Cerebellar cortex (tissue), 1 donor: ENCODE measurements around the gene LNX1.

ENCODE experiments used
- DNase-seq: peaks from one replicate; pipeline ENCODE4 v3.0.0-alpha.2; 2015; ENCODE audit warnings: low spot score

The LNX1 gene

GRCh38 chr4:53599632-53600031 lies 8.3 kb upstream of the LNX1 start:
- no peak for DNase-seq

GRCh38 chr4:53598901-53599300 lies 7.6 kb upstream of the LNX1 start:
- DNase-seq = no peak

- no peak for DNase-seq
Observed at GRCh38 chr4:53598483-53598882, 7.2 kb upstream of the LNX1 start.

GRCh38 chr4:53596901-53597300 lies 5.6 kb upstream of the LNX1 start:
- DNase-seq = no peak

GRCh38 chr4:53595834-53596233 lies 4.5 kb upstream of the LNX1 start:
- DNase-seq = no peak

- no peak for DNase-seq
Observed at GRCh38 chr4:53595204-53595603, 3.9 kb upstream of the LNX1 start.

GRCh38 chr4:53593765-53594164 lies 2.5 kb upstream of the LNX1 start:
- DNase-seq = no peak

- DNase-seq = no peak
Observed at GRCh38 chr4:53592686-53593501, 1.6 kb upstream of the LNX1 start.

GRCh38 chr4:53592122-53592521 lies 836 bp upstream of the LNX1 start:
- no peak for DNase-seq

- no peak for DNase-seq
Observed at GRCh38 chr4:53590187-53590586, 1.1 kb downstream of the LNX1 start.

- DNase-seq = no peak
Observed at GRCh38 chr4:53589511-53589910, 1.8 kb downstream of the LNX1 start.

GRCh38 chr4:53587135-53587534 lies 4.2 kb downstream of the LNX1 start:
- DNase-seq = no peak

GRCh38 chr4:53586121-53586816 lies 5.0 kb downstream of the LNX1 start:
- no peak for DNase-seq

GRCh38 chr4:53584658-53585057 lies 6.6 kb downstream of the LNX1 start:
- no peak for DNase-seq

- no peak for DNase-seq
Observed at GRCh38 chr4:53583513-53583912, 7.8 kb downstream of the LNX1 start.

GRCh38 chr4:53582194-53582593 lies 9.1 kb downstream of the LNX1 start:
- DNase-seq = no peak

- DNase-seq = no peak
Observed at GRCh38 chr4:53580274-53580673, 11.0 kb downstream of the LNX1 start.

GRCh38 chr4:53579826-53580225 lies 11.5 kb downstream of the LNX1 start:
- no peak for DNase-seq

- DNase-seq = no peak
Observed at GRCh38 chr4:53576676-53577372, 14.5 kb downstream of the LNX1 start.

GRCh38 chr4:53576071-53576617 lies 15.1 kb downstream of the LNX1 start:
- DNase-seq = no peak

- no peak for DNase-seq
Observed at GRCh38 chr4:53575552-53575951, 15.7 kb downstream of the LNX1 start.

- DNase-seq = no peak
Observed at GRCh38 chr4:53574528-53574927, 16.8 kb downstream of the LNX1 start.

GRCh38 chr4:53573696-53574095 lies 17.6 kb downstream of the LNX1 start:
- DNase-seq = no peak
